PC-9 (cell line): ENCODE data around the gene PDLIM5.

Experiments used
- EZH2 ChIP-seq: fragments of 200-600 bp; sonication (generic); IDR thresholded peaks from 2 replicates; pipeline ENCODE4 v1.8.0; 2017; ENCODE audit warnings: antibody characterized with exemption, low read depth
- TF ChIP-seq, protein P1 (sequence below): fragments of 200-600 bp; sonication (generic); conservative IDR thresholded peaks from 2 replicates; pipeline ENCODE4 v1.6.1; 2017; ENCODE audit warnings: mixed run types, antibody characterized with exemption, mild to moderate bottlenecking, moderate library complexity

DNA sequence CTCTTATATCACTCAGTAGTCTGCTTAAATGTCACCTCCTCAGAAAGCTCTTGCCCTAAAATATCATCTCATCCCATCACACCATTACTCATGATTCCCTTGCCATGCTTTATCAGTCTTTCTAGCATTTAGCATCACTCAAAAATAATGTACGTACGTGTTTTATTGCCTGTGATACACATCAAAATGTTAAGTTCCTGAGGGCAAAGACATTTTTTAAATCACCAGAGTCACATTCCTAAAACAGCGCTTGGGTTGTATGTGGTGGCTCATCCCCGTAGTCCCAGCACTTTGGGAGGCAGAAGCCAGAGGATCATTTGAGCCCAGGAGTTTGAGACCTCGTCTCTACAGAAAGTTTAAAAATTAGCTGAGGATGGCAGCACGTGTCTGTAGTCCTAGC is 21.3 kb upstream of the PDLIM5 start:
- TF ChIP-seq, protein P1, sequence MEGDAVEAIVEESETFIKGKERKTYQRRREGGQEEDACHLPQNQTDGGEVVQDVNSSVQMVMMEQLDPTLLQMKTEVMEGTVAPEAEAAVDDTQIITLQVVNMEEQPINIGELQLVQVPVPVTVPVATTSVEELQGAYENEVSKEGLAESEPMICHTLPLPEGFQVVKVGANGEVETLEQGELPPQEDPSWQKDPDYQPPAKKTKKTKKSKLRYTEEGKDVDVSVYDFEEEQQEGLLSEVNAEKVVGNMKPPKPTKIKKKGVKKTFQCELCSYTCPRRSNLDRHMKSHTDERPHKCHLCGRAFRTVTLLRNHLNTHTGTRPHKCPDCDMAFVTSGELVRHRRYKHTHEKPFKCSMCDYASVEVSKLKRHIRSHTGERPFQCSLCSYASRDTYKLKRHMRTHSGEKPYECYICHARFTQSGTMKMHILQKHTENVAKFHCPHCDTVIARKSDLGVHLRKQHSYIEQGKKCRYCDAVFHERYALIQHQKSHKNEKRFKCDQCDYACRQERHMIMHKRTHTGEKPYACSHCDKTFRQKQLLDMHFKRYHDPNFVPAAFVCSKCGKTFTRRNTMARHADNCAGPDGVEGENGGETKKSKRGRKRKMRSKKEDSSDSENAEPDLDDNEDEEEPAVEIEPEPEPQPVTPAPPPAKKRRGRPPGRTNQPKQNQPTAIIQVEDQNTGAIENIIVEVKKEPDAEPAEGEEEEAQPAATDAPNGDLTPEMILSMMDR, result no peak
- no peak for TF ChIP-seq EZH2
